Measurements from ENCODE around the gene PIK3CD. TPM values are rescaled to one million over a fixed set of nuclear protein-coding genes. Genes with fewer than 3 reads are reported as not detected.

Gene PIK3CD
- total and polyA plus RNA-seq, 2 donors (not counting 3 experiments of a cell fraction or from before 2014, with no cell fraction given) = 3.5 to 5.2 TPM

DNA sequence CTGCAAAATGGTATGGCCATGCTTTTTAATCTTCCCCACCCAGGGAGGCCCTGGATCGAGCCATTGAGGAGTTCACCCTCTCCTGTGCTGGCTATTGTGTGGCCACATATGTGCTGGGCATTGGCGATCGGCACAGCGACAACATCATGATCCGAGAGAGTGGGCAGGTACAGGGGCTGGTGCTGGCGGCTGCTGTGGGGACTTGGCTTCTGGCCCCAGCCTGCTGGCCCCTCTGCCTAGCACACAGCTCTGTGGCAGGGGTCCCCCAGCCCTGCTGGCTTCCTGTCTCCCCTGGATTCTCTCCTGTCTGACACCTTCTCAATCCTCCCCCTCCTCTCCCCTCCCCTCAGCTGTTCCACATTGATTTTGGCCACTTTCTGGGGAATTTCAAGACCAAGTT is 72.4 kb downstream of the PIK3CD start:
- no peak for DNase-seq (ENCODE audit: low read depth, low spot score)
- no peak for FAIRE-seq
- BruUV-seq (replicated peaks) = no TSS peak
- no peak overlapping the region for H3K4me3 ChIP-seq (replicated peaks in 1 of 3; ENCODE audit: insufficient read depth in 1 of 3, low read depth in 1 of 3, low read length in 3 of 3)
- TF ChIP-seq, protein P1, sequence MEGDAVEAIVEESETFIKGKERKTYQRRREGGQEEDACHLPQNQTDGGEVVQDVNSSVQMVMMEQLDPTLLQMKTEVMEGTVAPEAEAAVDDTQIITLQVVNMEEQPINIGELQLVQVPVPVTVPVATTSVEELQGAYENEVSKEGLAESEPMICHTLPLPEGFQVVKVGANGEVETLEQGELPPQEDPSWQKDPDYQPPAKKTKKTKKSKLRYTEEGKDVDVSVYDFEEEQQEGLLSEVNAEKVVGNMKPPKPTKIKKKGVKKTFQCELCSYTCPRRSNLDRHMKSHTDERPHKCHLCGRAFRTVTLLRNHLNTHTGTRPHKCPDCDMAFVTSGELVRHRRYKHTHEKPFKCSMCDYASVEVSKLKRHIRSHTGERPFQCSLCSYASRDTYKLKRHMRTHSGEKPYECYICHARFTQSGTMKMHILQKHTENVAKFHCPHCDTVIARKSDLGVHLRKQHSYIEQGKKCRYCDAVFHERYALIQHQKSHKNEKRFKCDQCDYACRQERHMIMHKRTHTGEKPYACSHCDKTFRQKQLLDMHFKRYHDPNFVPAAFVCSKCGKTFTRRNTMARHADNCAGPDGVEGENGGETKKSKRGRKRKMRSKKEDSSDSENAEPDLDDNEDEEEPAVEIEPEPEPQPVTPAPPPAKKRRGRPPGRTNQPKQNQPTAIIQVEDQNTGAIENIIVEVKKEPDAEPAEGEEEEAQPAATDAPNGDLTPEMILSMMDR (IDR thresholded peaks at IDR 0.05; ENCODE audit: extremely low read depth in 1 of 2, insufficient read depth in 1 of 2, low read depth in 1 of 2, low read length in 2 of 2) = no peak
- no peak for TF ChIP-seq JUN (IDR thresholded peaks at IDR 0.05; ENCODE audit: borderline replicate concordance, insufficient read depth, insufficient read length, low read depth)
- no peaks in the 10 kb centered on the region for H3K9me3 ChIP-seq (replicated peaks; ENCODE audit: control insufficient read depth, insufficient read depth, low read length)
- no peaks in the 10 kb centered on the region for H3K36me3 ChIP-seq (ENCODE audit: control insufficient read depth in 2 of 2, extremely low read depth in 1 of 2, insufficient read depth in 2 of 2, low read length in 2 of 2)
- no peaks in the 10 kb centered on the region for H3K9me1 ChIP-seq (replicated peaks; ENCODE audit: control insufficient read depth, extremely low read depth, insufficient read depth, low read length)
- ChIA-PET CTCF (interaction anchor here (1.0 to 1.8 kb wide), 2 partner anchors 142 kb away, joined by 3 to 8 read pairs; no protein-coding TSS in a partner anchor), POLR2A (no interaction called here)
- no peaks in the 10 kb centered on the region for H3K4me1 ChIP-seq (ENCODE audit: control insufficient read depth, extremely low read depth, insufficient read depth, low read length)
- dilution Hi-C loops (cut with MboI; ENCODE audit: extremely low pct_ligation_motif_present, low sequenced_read_pairs) (no loop called here), intact Hi-C loops (cut with micrococcal nuclease) (no loop called here)
- H3K27me3 ChIP-seq (ENCODE audit: control insufficient read depth in 2 of 2, insufficient read depth in 2 of 2, low read length in 2 of 2) = no peaks in the 10 kb centered on the region
- no peak overlapping the region for H3K27ac ChIP-seq (ENCODE audit: insufficient read depth, low read depth, low read length)
- no peaks in the 10 kb centered on the region for H4K20me1 ChIP-seq (replicated peaks; ENCODE audit: control insufficient read depth, extremely low read depth, insufficient read depth, low read length)
- no peaks in the 10 kb centered on the region for H3K79me2 ChIP-seq (ENCODE audit: control insufficient read depth, insufficient read depth, low read length)
- no peak overlapping the region for H3K4me2 ChIP-seq (ENCODE audit: insufficient read depth, low read length)
- no peak overlapping the region for H2AFZ ChIP-seq (ENCODE audit: low read depth, low read length)
- no peak overlapping the region for H3K9ac ChIP-seq (replicated peaks; ENCODE audit: extremely low read depth, insufficient read depth, low read length)

DNA sequence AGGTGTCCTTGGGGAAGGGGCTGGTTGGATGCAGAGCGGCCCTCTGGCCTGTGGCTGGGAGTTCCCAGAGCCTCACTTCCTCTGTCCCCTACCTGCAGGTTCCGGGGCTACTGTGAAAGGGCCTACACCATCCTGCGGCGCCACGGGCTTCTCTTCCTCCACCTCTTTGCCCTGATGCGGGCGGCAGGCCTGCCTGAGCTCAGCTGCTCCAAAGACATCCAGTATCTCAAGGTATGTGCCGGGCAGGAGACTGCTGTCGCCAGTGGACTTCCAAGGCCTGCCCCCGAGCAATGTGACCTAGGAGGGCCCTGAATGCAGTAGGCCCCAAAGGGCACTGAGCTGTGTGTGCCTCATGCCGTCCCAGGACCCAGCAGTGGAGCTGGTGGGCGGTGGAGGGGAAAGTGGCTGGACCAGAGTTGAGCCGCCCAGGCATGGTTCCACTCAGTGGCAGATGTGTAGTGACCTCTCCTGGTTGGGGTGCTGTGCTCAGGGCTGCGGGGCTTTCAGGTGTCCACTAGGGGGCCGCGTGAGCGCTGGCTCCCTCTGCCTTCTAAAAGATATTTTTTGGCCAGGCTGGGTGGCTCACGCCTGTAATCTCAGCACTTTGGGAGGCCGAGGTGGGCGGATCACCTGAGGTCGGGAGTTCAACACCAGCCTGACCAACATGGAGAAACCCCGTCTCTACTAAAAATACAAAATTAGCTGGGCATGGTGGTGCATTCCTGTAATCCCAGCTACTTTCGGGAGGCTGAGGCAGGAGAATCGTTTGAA is 73.4 kb downstream of the PIK3CD start:
- no TSS peak for BruUV-seq (replicated peaks)
- Histone ChIP-seq H3K27ac (ENCODE audit: insufficient read depth, low read depth, low read length) (no peak overlapping the region), H3K27me3 (ENCODE audit: control insufficient read depth in 2 of 2, insufficient read depth in 2 of 2, low read length in 2 of 2) (no peaks in the 10 kb centered on the region), H3K9me3 (replicated peaks; ENCODE audit: control insufficient read depth, insufficient read depth, low read length) (no peaks in the 10 kb centered on the region), H3K79me2 (ENCODE audit: control insufficient read depth, insufficient read depth, low read length) (no peaks in the 10 kb centered on the region), H4K20me1 (replicated peaks; ENCODE audit: control insufficient read depth, extremely low read depth, insufficient read depth, low read length) (no peaks in the 10 kb centered on the region), H3K4me2 (ENCODE audit: insufficient read depth, low read length) (no peak overlapping the region), H3K4me3 (replicated peaks in 1 of 3; ENCODE audit: insufficient read depth in 1 of 3, low read depth in 1 of 3, low read length in 3 of 3) (no peak overlapping the region), H3K4me1 (ENCODE audit: control insufficient read depth, extremely low read depth, insufficient read depth, low read length) (no peaks in the 10 kb centered on the region), H3K36me3 (ENCODE audit: control insufficient read depth in 2 of 2, extremely low read depth in 1 of 2, insufficient read depth in 2 of 2, low read length in 2 of 2) (peaks cover 0 to 4% of the 10 kb centered on the region in 2 experiments), H3K9ac (replicated peaks; ENCODE audit: extremely low read depth, insufficient read depth, low read length) (no peak overlapping the region), H3K9me1 (replicated peaks; ENCODE audit: control insufficient read depth, extremely low read depth, insufficient read depth, low read length) (no peaks in the 10 kb centered on the region), H2AFZ (ENCODE audit: low read depth, low read length) (no peak overlapping the region)
- intact Hi-C loops (cut with micrococcal nuclease) (loop anchor here (1.0 kb wide), 2 partner anchors 98 to 142 kb away; no protein-coding TSS in a partner anchor), dilution Hi-C loops (cut with MboI; ENCODE audit: extremely low pct_ligation_motif_present, low sequenced_read_pairs) (no loop called here)
- ChIA-PET CTCF (interaction anchor here (0.6 to 1.8 kb wide), 5 partner anchors 8 to 190 kb away, joined by 3 to 10 read pairs (median 7); no protein-coding TSS in a partner anchor), POLR2A (no interaction called here)
- TF ChIP-seq MYC (IDR thresholded peaks at IDR 0.05; ENCODE audit: low read depth, low read length) (no peak), JUN (IDR thresholded peaks at IDR 0.05; ENCODE audit: borderline replicate concordance, insufficient read depth, insufficient read length, low read depth) (no peak), FOS (IDR thresholded peaks at IDR 0.05; ENCODE audit: borderline replicate concordance, insufficient read depth, low read length) (no peak)
- TF ChIP-seq, protein P2, sequence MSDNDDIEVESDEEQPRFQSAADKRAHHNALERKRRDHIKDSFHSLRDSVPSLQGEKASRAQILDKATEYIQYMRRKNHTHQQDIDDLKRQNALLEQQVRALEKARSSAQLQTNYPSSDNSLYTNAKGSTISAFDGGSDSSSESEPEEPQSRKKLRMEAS (IDR thresholded peaks at IDR 0.05; ENCODE audit: insufficient read depth, insufficient read length) = no peak
- TF ChIP-seq, protein P1 (IDR thresholded peaks at IDR 0.05; ENCODE audit: extremely low read depth in 1 of 2, insufficient read depth in 1 of 2, low read depth in 1 of 2, low read length in 2 of 2) = peak; percentile 75 to 92
- peak; percentile 41 for DNase-seq (ENCODE audit: low read depth, low spot score)
- FAIRE-seq = peak; percentile 80
